K562 (cell line): ENCODE measurements around the gene SCN5A. TPM values are rescaled to one million over a fixed set of nuclear protein-coding genes. Genes with fewer than 3 reads are reported as not detected.

Experiments
- ATAC-seq: fragments of 200-7000 bp; cut with Tn5 transposase; 3 replicates; pipeline ENCODE4 v1.9.1; 2020; ENCODE audit warnings: moderate library complexity
- BruUV-seq: library from RNA; stranded (reverse); fragments of 400-500 nt; replicated peaks from 2 replicates; lab custom pipeline; 2021; lab: Mats Ljungman, UMichigan
- CTCF ChIA-PET: fragments of 300-600 bp; formaldehyde crosslinking; extraction: SDS; loops from one replicate; lab custom pipeline; 2021; ENCODE audit warnings: low intra/inter-chr PET ratio; lab: Yijun Ruan, JAX
- POLR2A ChIA-PET: fragments of 300-600, 350-650 bp; sonication (Branson Sonifier 250); formaldehyde crosslinking; extraction: SDS; loops from one replicate; lab custom pipeline; 2021; ENCODE audit warnings: antibody characterized with exemption, inconsistent platforms; lab: Yijun Ruan, JAX
- DNase-seq, 4 experiments: peaks; one replicate each; pipeline versions ENCODE4 v3.0.0 to v3.0.0-alpha.2; 2011 to 2018; ENCODE audit warnings: low spot score in 3 of 4, mixed read lengths in 3 of 4; ENCODE audit errors: extremely low read depth in 1 of 4
- FAIRE-seq: peaks from 2 replicates; lab custom pipeline; 2011; peaks lifted over from hg19 to GRCh38; lab: Jason Lieb, UNC
- H2AFZ ChIP-seq: 2 replicates; pipeline ENCODE4 v1.6.0; 2011; ENCODE audit warnings: low read depth, low read length, control low read depth, inconsistent platforms
- H3K27ac ChIP-seq: fragments of 200-600 bp; 3 replicates; pipeline ENCODE4 v1.8.0; 2011; ENCODE audit warnings: low read depth, mild to moderate bottlenecking, control low read depth, inconsistent platforms, low read length, moderate library complexity, mixed read lengths; ENCODE audit errors: extremely low read depth
- H3K27me3 ChIP-seq, 2 experiments: fragments of 300-600 bp in 1 of 2; 2 replicates in 1 of 2; 3 replicates in 1 of 2; pipeline versions ENCODE4 v1.6.0 to v1.8.0; 2011; ENCODE audit warnings: inconsistent platforms in 2 of 2, low read length in 2 of 2, mild to moderate bottlenecking in 1 of 2, mixed read lengths in 1 of 2, moderate library complexity in 1 of 2; ENCODE audit not compliant: control insufficient read depth in 2 of 2, insufficient read depth in 2 of 2
- H3K36me3 ChIP-seq: fragments of 300-600 bp; 3 replicates; pipeline ENCODE4 v1.8.0; 2011; ENCODE audit warnings: mild to moderate bottlenecking, low read length, inconsistent platforms; ENCODE audit not compliant: control insufficient read depth, insufficient read depth
- H3K4me1 ChIP-seq, 2 experiments: fragments of 200-600 bp in 1 of 2; replicated peaks in 1 of 2; 2 replicates in 1 of 2; 3 replicates in 1 of 2; pipeline versions ENCODE4 v1.5.1 to v1.8.0; 2011; ENCODE audit warnings: inconsistent platforms in 2 of 2, low read length in 2 of 2, mild to moderate bottlenecking in 1 of 2, mixed read lengths in 1 of 2, moderate library complexity in 1 of 2; ENCODE audit not compliant: control insufficient read depth in 2 of 2, insufficient read depth in 2 of 2
- H3K4me2 ChIP-seq: 2 replicates; pipeline ENCODE4 v1.6.1; 2011; ENCODE audit warnings: low read length, control low read depth, inconsistent platforms, mixed read lengths; ENCODE audit not compliant: insufficient read depth
- H3K4me3 ChIP-seq: fragments of 200-600 bp; sonication (generic), shearing (Covaris generic); 2 replicates; pipeline ENCODE4 v1.5.1; 2016; ENCODE audit warnings: control low read depth, inconsistent platforms
- H3K79me2 ChIP-seq: fragments of 200-600 bp; 3 replicates; pipeline ENCODE4 v1.8.0; 2011; ENCODE audit warnings: low read length, inconsistent platforms; ENCODE audit not compliant: control insufficient read depth, insufficient read depth
- H3K9ac ChIP-seq, 2 experiments: 2 replicates each; pipeline versions ENCODE4 v1.6.0 to v1.6.1; 2011; ENCODE audit warnings: low read depth in 2 of 2, low read length in 2 of 2, control low read depth in 1 of 2, inconsistent platforms in 1 of 2, mild to moderate bottlenecking in 1 of 2, mixed read lengths in 1 of 2; ENCODE audit not compliant: insufficient read depth in 1 of 2
- H3K9me1 ChIP-seq: one replicate; pipeline ENCODE4 v1.6.0; 2011; ENCODE audit warnings: inconsistent platforms, mild to moderate bottlenecking, low read length, moderate library complexity; ENCODE audit not compliant: control insufficient read depth, insufficient read depth
- H3K9me3 ChIP-seq: replicated peaks from 2 replicates; pipeline ENCODE4 v1.5.1; 2011; ENCODE audit warnings: low read depth, low read length, inconsistent platforms; ENCODE audit not compliant: control insufficient read depth, insufficient read depth
- H4K20me1 ChIP-seq: replicated peaks from 2 replicates; pipeline ENCODE4 v1.6.1; 2011; ENCODE audit warnings: low read length, inconsistent platforms, mixed read lengths; ENCODE audit not compliant: control insufficient read depth, insufficient read depth
- FIP1L1 ChIP-seq: fragments of 200-400 bp; formaldehyde crosslinking; IDR thresholded peaks from 2 replicates; pipeline ENCODE4 v1.6.1; 2018; ENCODE audit warnings: mild to moderate bottlenecking, low read depth, low read length; ENCODE audit not compliant: poor library complexity, severe bottlenecking
- RBM25 ChIP-seq: fragments of 200-400 bp; formaldehyde crosslinking; IDR thresholded peaks from 2 replicates; pipeline ENCODE4 v1.6.1; 2018; ENCODE audit warnings: low read length, low read depth, moderate library complexity; ENCODE audit not compliant: severe bottlenecking
- ZNF561 ChIP-seq: fragments of 450-650 bp; formaldehyde crosslinking; conservative IDR thresholded peaks from 2 replicates; pipeline ENCODE4 v1.4.0; 2020; ENCODE audit warnings: mild to moderate bottlenecking, moderate library complexity
- WGBS: fragments of 100-300 bp; shearing (Covaris generic); methylation state at CpG from one replicate; pipeline ENCODE4 v1.1.6; 2016; ENCODE audit warnings: low coverage, mixed read lengths; ENCODE audit not compliant: insufficient coverage; ENCODE audit errors: missing lambda C conversion rate; 5-methylcytosine and 5-hydroxymethylcytosine counted together
- in situ Hi-C: fragments of 300-500 bp; cut with MboI; formaldehyde crosslinking; loops from 4 replicates; pipeline ENCODE4 v1.15.0; 2018; ENCODE audit warnings: inconsistent platforms, mixed read lengths
- intact Hi-C: fragments of 100-400 bp; cut with micrococcal nuclease; formaldehyde crosslinking; loops from 2 replicates; pipeline ENCODE4 v1.14.2; 2022
- polyA plus RNA-seq, 8 experiments: library from polyadenylated mRNA; depleted of rRNA in 4 of 8; stranded (reverse) in 5 of 8; unstranded in 3 of 8; fragments of >200 nt; fragmentation: Nextera tagmentation in 2 of 8; fragmentation: Illumina TruSeq in 1 of 8; extraction: Ambion mirVana in 2 of 8; extraction: Trizol in 1 of 8; gene quantifications; 2 replicates each; pipeline versions ENCODE4 v1.2.1 to v1.2.3, GENCODE V29; 2011 to 2014; ENCODE audit warnings: inconsistent platforms in 1 of 8, missing spikeins in 1 of 8
- total RNA-seq, 7 experiments: library from RNA; depleted of rRNA in 6 of 7; stranded (reverse); fragments of >200 nt in 6 of 7; fragmentation: Illumina TruSeq in 2 of 7; extraction: Trizol in 2 of 7; gene quantifications; 2 replicates each; pipeline versions ENCODE4 v1.2.1 to v1.2.3, GENCODE V29; 2011 to 2021; ENCODE audit warnings: low replicate concordance in 1 of 7
- TF ChIP-seq, protein P1 (sequence below): sonication (generic); formaldehyde crosslinking; IDR thresholded peaks from 2 replicates; pipeline ENCODE4 v1.8.1; 2023; ENCODE audit warnings: mild to moderate bottlenecking, missing genetic modification reagents

Gene SCN5A
- total and polyA plus RNA-seq, 9 of the 15 experiments (the other 6 are each of a cell fraction or from before 2014, with no cell fraction given) = 0.07 to 1.4 (median 0.21) TPM; not detected in 2

DNA sequence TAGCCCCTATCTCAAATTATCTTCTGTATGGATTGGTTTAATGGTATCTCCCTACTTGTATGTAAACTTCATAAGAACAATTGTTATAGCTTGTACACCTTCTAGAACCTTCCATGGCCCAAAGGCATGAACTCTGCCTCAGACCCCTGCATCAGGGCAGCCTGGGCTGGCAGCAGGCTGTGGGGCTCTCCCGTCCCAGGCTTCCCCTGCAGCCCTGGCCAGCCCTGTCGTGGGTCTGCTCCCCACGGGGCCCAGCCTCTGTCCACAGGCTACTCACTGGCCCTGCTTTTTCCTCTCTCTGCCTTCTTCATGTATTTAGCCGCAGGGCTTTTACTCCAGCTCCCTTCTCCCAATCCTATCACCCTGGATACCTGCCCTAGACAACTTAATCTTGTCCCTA, 4.4 kb downstream of the SCN5A start (continued):
- TF ChIP-seq, protein P1, sequence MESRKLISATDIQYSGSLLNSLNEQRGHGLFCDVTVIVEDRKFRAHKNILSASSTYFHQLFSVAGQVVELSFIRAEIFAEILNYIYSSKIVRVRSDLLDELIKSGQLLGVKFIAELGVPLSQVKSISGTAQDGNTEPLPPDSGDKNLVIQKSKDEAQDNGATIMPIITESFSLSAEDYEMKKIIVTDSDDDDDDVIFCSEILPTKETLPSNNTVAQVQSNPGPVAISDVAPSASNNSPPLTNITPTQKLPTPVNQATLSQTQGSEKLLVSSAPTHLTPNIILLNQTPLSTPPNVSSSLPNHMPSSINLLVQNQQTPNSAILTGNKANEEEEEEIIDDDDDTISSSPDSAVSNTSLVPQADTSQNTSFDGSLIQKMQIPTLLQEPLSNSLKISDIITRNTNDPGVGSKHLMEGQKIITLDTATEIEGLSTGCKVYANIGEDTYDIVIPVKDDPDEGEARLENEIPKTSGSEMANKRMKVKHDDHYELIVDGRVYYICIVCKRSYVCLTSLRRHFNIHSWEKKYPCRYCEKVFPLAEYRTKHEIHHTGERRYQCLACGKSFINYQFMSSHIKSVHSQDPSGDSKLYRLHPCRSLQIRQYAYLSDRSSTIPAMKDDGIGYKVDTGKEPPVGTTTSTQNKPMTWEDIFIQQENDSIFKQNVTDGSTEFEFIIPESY (CRISPR knock-in tag) = no peak
- no peak for TF ChIP-seq FIP1L1

- no peak overlapping the region for H3K4me2 ChIP-seq
- no peak for ATAC-seq
- in situ Hi-C loops (loop anchor here (5.0 kb wide), 1 partner anchor 198 kb away; no protein-coding TSS in a partner anchor), intact Hi-C loops (no loop called here)
- no peak for FAIRE-seq
- H3K27me3 ChIP-seq = peaks cover 47 to 76% of the 10 kb centered on the region in 2 experiments; a peak in 4 of 5 replicates
- H4K20me1 ChIP-seq = peaks cover 15% of the 10 kb centered on the region; the same call in 1 of the 2 replicates
- TF ChIP-seq ZNF561 (CRISPR knock-in tag) = no peak
- peak; percentile 50 for TF ChIP-seq RBM25
- CTCF ChIA-PET = no interaction called here
- H3K4me3 ChIP-seq = no peak overlapping the region
- 2% methylated on average over 7 of the region's 7 CpGs for WGBS
- no peak for DNase-seq
- no peaks in the 10 kb centered on the region for H3K9me1 ChIP-seq
- no peak overlapping the region for H3K27ac ChIP-seq
- BruUV-seq = no TSS peak
- H3K79me2 ChIP-seq = no peaks in the 10 kb centered on the region
- H3K36me3 ChIP-seq = no peaks in the 10 kb centered on the region
- POLR2A ChIA-PET = interaction anchor here (0.5 to 0.6 kb wide), 2 partner anchors 199 to 515 kb away, joined by 3 read pairs; no protein-coding TSS in a partner anchor
- no peak overlapping the region for H2AFZ ChIP-seq
- no peaks in the 10 kb centered on the region for H3K9me3 ChIP-seq
- peaks cover 0 to 9% of the 10 kb centered on the region in 2 experiments; a peak in 3 of 5 replicates for H3K4me1 ChIP-seq
- H3K9ac ChIP-seq = no peak overlapping the region
These were observed 4.8 kb downstream of the SCN5A start for GRCh38 chr3:38644662-38645053.
